Right lobe of liver (tissue), 4 donors: ENCODE measurements around the gene SPOCK1.

Source experiments
- POLR2A ChIP-seq: fragments of 450-650 bp; IDR thresholded peaks from one replicate; pipeline ENCODE4 v1.6.1; 2017; ENCODE audit warnings: antibody characterized with exemption, mild to moderate bottlenecking
- TF ChIP-seq, protein P1 (sequence below), 4 donors: fragments of 200-600 bp in 3 of 4; fragments of 450-650 bp in 1 of 4; IDR thresholded peaks; one replicate each; pipeline versions ENCODE4 v1.5.1 to v1.8.0; 2016 to 2022; ENCODE audit warnings: antibody characterized with exemption in 4 of 4, mild to moderate bottlenecking in 2 of 4
- donor health status: DM: no; HTN: no; CAD: no.
- donor health status: DM: no; HTN: no; CAD: no.
- donor health status: DM: no; HTN: yes; CAD: no.

DNA sequence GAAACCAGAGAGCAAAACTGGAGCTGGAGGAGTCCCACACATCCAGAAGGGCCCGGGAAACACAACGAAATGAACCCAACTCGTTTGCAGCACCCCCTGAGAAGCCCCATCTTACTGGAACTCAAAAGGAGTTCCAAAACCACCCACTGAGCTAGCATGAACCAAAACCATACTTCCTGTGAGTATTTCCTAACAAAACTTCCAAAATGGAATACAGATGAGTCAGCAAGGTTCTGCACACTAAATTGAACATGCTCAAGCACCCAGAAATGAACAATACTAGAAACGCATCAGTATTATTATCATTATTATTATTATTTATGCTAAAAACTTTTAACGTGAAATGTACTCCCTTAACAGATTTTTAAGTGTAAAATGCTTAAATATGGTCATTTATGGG, 8.0 kb upstream of the SPOCK1 start:
- TF ChIP-seq, protein P1, sequence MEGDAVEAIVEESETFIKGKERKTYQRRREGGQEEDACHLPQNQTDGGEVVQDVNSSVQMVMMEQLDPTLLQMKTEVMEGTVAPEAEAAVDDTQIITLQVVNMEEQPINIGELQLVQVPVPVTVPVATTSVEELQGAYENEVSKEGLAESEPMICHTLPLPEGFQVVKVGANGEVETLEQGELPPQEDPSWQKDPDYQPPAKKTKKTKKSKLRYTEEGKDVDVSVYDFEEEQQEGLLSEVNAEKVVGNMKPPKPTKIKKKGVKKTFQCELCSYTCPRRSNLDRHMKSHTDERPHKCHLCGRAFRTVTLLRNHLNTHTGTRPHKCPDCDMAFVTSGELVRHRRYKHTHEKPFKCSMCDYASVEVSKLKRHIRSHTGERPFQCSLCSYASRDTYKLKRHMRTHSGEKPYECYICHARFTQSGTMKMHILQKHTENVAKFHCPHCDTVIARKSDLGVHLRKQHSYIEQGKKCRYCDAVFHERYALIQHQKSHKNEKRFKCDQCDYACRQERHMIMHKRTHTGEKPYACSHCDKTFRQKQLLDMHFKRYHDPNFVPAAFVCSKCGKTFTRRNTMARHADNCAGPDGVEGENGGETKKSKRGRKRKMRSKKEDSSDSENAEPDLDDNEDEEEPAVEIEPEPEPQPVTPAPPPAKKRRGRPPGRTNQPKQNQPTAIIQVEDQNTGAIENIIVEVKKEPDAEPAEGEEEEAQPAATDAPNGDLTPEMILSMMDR (IDR thresholded peaks at IDR 0.05): no peak
- no peak for TF ChIP-seq POLR2A
